ENCODE results near the gene FRAS1.

The FRAS1 gene

DNA sequence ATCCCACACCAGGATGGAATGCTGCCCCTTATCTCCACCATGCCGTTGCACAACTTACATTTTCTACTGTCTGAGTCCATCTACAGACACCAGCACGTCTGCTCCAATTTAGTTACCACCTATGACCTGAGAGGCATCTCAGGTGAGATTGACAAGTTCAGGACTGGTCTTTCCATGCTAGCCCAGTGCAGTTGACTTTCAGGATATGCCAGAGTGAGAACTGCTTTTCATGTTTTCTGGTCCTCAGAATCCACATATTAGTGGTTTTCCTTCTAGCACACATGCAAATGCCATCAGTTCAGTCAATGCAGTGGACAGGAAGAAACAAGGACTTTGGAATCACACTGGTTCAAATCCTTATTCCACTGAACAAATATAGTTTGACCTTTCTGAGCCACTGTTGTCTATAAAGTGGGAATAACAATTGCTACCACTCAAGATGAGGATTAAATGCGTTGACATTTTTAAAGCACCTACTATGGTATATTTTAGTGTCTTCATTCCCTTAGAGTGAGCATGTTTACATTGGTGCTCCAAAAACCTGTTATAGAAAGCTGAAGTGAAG is 456.4 kb downstream of the FRAS1 start:
- TF ChIP-seq SIN3A (IDR thresholded peaks at IDR 0.05; ENCODE audit: borderline replicate concordance, insufficient read depth, low read length) (no peak), TAF1 (IDR thresholded peaks at IDR 0.05; ENCODE audit: borderline replicate concordance, insufficient read depth, low read length) (no peak), REST (IDR thresholded peaks at IDR 0.05; ENCODE audit: insufficient read depth in 1 of 2, low read depth in 2 of 2, low read length in 2 of 2) (no peak)

GRCh38 chr4:78517050-78517652 is 460.0 kb downstream of the FRAS1 start:
- no peak for TF ChIP-seq TAF1 (IDR thresholded peaks at IDR 0.05; ENCODE audit: borderline replicate concordance, insufficient read depth, low read length)
- no peak for TF ChIP-seq SIN3A (IDR thresholded peaks at IDR 0.05; ENCODE audit: borderline replicate concordance, insufficient read depth, low read length)
- TF ChIP-seq FOXP2 (optimal IDR thresholded peaks at IDR 0.05; ENCODE audit: borderline replicate concordance, extremely low read depth, extremely low read length, insufficient read depth) = no peak

DNA sequence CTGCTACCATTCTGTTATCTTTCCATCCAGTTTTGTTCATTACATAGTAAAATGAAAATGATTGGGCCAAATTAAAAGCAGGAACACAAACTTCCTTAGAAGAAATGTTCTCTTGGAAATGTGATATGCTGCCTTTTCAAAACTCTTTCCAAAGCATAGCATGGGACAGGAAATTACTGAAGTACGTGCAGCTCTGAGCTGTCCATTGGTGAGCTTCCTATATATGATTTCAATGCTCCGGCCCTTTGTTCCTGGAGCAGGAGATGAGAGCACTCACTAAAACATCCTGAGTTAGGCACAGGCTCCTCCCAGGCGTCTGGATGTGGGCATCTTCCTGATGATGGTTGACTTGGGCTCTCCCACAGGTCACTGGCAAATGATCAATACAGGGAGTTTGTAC is 461.4 kb downstream of the FRAS1 start:
- TF ChIP-seq SIN3A (IDR thresholded peaks at IDR 0.05; ENCODE audit: borderline replicate concordance, insufficient read depth, low read length) = no peak
- TF ChIP-seq REST (IDR thresholded peaks at IDR 0.05; ENCODE audit: insufficient read depth in 1 of 2, low read depth in 2 of 2, low read length in 2 of 2) = peak in 1 of 2 experiments; percentile 32; a peak in 1 of 4 replicates
- TF ChIP-seq POLR2AphosphoS5 (IDR thresholded peaks at IDR 0.05; ENCODE audit: low read depth, low read length) = no peak

- TF ChIP-seq SIN3A (IDR thresholded peaks at IDR 0.05; ENCODE audit: borderline replicate concordance, insufficient read depth, low read length) (no peak), REST (IDR thresholded peaks at IDR 0.05; ENCODE audit: insufficient read depth in 1 of 2, low read depth in 2 of 2, low read length in 2 of 2) (no peak), TAF1 (IDR thresholded peaks at IDR 0.05; ENCODE audit: borderline replicate concordance, insufficient read depth, low read length) (no peak)
Observed at GRCh38 chr4:78519962-78520361, 462.8 kb downstream of the FRAS1 start.

- TF ChIP-seq POLR2AphosphoS5 (IDR thresholded peaks at IDR 0.05; ENCODE audit: low read depth, low read length) (peak; percentile 54; the same call in 1 of the 2 replicates), SIN3A (IDR thresholded peaks at IDR 0.05; ENCODE audit: borderline replicate concordance, insufficient read depth, low read length) (no peak)
Observed at GRCh38 chr4:78520808-78521226, 463.7 kb downstream of the FRAS1 start.

- no peak for TF ChIP-seq SIN3A (IDR thresholded peaks at IDR 0.05; ENCODE audit: borderline replicate concordance, insufficient read depth, low read length)
- TF ChIP-seq FOXP2 (optimal IDR thresholded peaks at IDR 0.05; ENCODE audit: borderline replicate concordance, extremely low read depth, extremely low read length, insufficient read depth) = no peak
- no peak for TF ChIP-seq TAF1 (IDR thresholded peaks at IDR 0.05; ENCODE audit: borderline replicate concordance, insufficient read depth, low read length)
- TF ChIP-seq REST (IDR thresholded peaks at IDR 0.05; ENCODE audit: insufficient read depth in 1 of 2, low read depth in 2 of 2, low read length in 2 of 2) = no peak
- TF ChIP-seq POLR2AphosphoS5 (IDR thresholded peaks at IDR 0.05; ENCODE audit: low read depth, low read length) = no peak
Observed at GRCh38 chr4:78524009-78524408, 466.9 kb downstream of the FRAS1 start.

Data from PFSK-1 (cell line).